ENCODE measurements around the gene CKLF.

CKLF gene

DNA sequence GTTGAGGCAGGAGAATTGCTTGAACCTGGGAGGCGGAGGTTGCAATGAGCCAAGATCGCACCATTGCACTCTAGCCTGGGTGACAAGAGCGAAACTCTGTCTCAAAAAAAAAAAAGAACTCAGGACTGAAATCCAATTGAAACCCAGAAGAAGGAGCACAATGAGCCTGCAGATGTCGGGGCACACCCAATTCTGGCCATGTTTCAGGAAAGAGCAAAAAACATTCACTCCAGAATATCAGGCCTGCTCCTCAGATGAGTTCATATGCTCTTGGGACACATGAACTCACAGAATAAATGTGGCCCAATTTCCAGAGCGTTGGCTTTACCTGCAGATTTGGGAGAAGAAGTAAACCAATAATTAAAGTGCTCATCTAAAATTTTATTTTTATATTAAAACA lies 23.9 kb downstream of the CKLF start:
- TF ChIP-seq, protein P1, sequence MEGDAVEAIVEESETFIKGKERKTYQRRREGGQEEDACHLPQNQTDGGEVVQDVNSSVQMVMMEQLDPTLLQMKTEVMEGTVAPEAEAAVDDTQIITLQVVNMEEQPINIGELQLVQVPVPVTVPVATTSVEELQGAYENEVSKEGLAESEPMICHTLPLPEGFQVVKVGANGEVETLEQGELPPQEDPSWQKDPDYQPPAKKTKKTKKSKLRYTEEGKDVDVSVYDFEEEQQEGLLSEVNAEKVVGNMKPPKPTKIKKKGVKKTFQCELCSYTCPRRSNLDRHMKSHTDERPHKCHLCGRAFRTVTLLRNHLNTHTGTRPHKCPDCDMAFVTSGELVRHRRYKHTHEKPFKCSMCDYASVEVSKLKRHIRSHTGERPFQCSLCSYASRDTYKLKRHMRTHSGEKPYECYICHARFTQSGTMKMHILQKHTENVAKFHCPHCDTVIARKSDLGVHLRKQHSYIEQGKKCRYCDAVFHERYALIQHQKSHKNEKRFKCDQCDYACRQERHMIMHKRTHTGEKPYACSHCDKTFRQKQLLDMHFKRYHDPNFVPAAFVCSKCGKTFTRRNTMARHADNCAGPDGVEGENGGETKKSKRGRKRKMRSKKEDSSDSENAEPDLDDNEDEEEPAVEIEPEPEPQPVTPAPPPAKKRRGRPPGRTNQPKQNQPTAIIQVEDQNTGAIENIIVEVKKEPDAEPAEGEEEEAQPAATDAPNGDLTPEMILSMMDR (IDR thresholded peaks at IDR 0.05; ENCODE audit: extremely low read depth, missing control alignments), result no peak
- DNase-seq (ENCODE audit: low spot score), result no peak

DNA sequence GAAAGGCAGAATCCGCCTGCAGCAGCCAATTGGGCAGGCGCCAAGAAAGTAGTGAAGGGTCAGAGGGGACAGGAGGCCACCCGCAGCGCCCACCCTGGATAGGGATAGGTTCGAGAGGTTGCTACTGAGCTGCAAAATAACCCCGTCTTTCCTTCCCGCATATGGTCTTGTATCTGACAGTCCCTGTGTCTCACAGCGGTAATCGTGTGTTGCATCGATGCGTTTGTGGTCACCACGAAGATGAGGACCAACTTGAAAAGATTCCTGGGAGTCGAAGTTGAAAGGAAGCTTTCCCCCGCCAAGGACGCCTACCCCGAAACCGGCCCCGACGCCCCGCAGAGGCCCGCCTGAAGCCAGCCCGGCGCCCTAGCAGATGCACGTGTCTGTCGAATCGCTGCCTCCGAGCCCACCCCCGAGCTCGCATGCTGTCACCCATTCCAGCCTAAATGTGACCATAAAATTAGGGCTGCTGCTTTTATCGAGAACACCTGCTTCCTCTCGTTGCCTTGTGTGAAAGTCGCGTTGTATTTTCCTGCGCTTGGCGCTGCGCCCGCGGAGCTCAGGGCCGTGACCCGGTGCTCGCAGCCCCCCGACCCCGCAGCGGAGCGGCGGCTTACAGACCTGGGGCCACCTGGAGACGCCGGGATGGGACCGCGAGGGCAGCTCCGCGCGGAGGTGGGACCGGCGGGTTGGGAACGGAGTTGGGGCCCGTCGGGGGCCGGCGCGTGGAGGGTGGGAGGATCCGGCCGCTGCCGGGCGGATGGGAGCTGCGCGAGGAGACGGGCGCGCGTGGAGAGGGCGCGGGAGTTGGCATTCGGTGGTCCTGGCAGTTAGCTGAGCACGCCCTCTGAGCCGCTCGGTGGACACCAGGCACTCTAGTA lies 26.5 kb downstream of the CKLF start, which contains the start of gene CMTM2:
Gene CMTM2, plus strand, starts transcription at position 813 of the 881 bp plus-strand sequence. CDS start 145 bp downstream, outside the sequence.
- DNase-seq (ENCODE audit: low spot score), result no peak
- TF ChIP-seq, protein P1 (IDR thresholded peaks at IDR 0.05; ENCODE audit: extremely low read depth, missing control alignments), result no peak

DNA sequence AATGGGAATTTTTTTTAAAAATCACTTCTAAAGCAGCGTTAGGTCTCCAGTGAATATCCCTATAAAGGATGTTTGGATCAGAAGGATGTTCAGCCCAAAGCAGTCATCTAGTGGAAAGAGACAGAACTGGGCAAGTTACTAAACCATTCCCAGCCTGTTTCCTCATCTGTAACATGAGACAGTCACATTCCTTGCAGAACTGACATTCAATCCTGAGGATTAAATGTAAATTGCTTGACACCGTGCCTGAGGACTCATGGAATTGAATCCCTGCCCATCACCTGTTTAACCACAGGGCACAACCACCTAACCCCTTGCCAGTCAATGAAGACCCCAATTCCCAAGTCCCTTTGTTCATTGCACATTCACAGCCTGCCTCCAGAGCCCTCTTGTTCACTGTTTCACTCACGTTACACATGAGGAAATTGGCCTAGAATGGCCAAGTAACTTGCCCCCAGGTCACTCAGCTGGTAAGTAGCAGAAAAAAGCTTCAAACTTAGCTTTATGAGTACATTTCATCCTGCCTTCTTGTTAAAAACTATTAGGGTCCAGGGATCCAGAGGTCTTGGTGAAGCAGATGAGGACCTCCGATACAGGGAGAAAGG lies 28.3 kb downstream of the CKLF start:
- no peak for DNase-seq (ENCODE audit: low spot score)
- TF ChIP-seq, protein P1 (IDR thresholded peaks at IDR 0.05; ENCODE audit: extremely low read depth, missing control alignments), result no peak

DNA sequence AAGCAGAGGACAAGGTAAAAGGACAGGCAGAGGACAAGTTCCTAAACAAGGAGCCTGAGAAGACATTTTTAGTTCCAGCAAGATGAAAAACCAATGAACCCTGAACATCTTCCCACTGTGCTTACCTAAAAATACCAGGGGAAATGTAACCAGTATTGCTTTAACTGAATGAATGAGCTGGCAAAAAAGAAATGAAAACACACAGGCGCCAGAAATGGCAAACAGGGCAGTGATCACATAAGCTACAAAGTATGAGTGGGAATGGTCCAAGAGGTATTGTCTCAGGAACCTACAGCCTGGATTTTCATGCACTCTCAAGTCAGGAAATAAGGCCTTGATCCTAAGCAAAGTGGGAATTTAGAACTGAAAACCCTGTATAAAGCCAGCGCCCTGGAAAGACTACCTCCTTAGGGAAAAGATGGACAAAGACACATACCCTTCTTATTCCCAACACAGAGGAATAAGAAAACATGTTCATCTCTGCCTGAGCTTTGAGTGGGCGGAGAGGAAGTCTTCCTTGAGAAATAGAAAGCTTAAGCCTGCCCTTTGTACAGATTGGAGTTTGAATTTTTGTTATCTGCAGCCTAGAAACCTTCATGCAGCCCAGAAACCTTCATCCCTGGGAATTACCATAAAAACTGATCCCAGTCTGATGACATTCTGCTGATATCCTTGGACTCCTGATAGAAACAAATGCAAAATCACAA lies 29.0 kb downstream of the CKLF start:
- TF ChIP-seq, protein P1 (IDR thresholded peaks at IDR 0.05; ENCODE audit: extremely low read depth, missing control alignments), result no peak
- DNase-seq (ENCODE audit: low spot score), result no peak

DNA sequence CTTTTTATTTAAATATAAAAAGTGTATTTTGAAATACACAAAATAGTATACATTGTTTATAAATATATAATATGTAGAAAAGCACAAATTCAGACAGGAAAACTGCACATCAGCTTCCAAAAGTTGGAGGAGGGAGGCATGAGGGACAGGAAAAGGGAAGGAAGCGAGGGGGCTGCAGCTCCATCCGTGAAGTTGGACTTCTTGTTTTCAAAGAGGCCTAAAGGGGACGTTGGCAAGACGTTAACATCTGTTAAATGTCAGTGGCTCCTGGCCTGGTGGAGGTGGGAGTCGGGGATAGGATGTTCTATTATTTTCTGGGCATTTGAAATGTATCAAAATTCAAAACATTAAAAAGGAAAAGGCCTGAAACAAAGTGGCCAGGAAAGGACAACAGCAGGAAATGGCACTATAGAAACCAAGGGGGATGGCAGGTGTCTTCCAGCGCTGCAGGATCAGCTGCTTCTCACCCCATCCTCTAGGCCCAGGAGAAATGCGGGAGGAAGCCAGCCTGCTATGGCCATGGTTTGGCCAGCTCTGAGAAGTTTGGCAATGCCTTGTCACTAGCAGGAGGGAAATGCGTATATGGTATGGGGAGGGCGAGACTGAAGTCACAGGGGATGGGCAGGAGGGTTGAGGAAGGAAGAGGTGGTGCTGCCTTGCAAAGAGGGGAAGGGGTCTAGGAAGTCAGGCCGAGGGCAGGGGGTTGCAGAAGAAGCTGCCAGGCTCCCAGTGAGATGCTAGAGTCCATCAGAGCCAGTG lies 33.3 kb downstream of the CKLF start:
- no peak for DNase-seq (ENCODE audit: low spot score)
- TF ChIP-seq, protein P1 (IDR thresholded peaks at IDR 0.05; ENCODE audit: extremely low read depth, missing control alignments), result no peak

DNA sequence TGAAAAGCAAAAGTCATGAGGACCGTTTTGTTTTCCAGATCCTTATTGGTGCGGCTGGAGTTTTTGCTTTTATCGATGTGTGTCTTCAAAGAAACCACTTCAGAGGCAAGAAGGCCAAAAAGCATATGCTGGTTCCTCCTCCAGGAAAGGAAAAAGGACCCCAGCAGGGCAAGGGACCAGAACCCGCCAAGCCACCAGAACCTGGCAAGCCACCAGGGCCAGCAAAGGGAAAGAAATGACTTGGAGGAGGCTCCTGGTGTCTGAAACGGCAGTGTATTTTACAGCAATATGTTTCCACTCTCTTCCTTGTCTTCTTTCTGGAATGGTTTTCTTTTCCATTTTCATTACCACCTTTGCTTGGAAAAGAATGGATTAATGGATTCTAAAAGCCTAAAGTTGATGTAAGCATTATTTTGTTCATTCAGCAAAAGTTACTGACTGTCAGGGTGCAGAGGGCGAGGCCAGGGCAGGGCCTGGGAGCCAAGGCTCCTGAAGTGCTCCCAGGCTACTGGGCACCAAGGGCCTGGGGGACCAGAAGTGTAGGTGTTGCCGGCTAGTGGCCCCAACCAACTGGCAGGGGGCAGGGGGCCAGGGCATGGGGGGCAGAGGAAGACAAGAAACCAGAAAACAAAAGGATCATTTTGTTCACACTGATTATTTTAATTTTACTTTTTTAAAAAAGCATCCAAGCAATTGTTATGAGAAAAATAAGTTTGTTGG lies 35.7 kb downstream of the CKLF start:
- TF ChIP-seq, protein P1 (IDR thresholded peaks at IDR 0.05; ENCODE audit: extremely low read depth, missing control alignments), result no peak

More for the DNA sequence above, 35.7 kb downstream of the CKLF start:
- no peak for DNase-seq (ENCODE audit: low spot score)

Data from GM20000 (cell line).